GM19043 (cell line): ENCODE measurements around the gene COL11A2.

Source experiments
- ATAC-seq: cut with Tn5 transposase; IDR thresholded peaks from one replicate; pipeline ENCODE4 v1.9.1; 2021; ENCODE audit warnings: low read depth; ENCODE audit not compliant: unreplicated experiment

COL11A2 gene

DNA sequence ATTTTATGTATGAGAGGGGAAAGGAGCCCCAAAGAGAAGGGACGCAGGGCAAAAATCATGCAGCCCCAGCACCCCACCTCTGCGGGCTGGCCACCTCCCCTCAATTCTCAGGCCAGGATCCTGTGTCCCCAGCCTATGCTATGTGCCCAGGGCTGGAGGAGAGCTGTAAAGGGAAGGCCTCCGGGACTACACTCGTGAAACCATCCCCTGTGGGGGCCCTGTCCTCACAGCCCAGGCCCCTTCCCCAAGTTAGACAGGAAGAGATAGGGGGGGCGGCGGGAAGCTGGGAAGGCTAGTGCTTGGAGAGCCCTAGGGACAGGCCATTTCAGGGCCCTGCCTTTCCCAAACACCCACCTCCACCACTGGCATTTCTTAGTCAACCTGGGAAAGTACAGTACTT is 1.4 kb upstream of the COL11A2 start:
- no peak for ATAC-seq

DNA sequence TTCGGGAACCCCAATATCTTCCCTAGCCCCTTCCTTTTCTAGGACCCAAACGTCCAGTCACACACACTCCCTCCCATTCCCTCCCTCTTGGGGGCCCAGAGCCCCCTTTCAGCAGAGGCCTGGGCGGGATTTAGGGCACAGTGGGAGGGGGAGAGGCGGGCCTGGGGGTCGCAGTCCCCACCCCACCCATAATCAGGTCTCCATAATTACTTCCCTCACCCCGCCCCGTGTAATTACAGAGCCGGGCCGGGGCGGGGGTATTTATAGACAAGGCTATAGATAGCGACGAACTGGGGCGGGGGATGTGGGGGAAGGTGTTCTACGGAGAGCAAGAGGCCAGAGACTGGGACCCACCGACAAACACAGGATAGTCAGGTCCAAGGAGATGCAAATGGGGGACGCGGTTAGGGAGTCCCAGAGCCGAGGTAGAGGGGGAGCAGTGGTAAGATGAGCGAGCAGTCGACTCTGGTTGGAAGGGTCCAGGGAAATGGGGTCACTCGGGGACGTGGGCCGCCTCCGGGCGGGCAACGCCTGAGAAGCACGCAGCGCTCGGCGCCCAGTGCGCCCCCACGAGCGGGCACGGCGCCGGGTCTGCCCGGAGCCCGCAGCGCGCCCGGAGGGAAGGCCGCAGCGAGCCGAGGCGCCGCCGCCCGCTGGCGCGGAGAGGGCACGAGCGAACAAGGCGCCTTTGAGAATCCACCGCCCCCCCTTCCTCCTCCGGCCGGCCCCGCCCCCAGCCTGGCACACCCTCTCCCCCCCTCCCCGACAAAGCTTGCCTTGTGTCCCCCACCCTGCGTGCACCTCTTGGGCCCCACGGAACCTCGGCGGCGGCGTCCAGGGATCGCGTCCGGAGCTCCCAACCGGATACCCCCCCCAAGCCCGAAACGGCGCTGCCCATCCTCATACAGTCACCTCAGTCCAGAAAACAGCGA is 670 bp upstream of the COL11A2 start:
- no peak for ATAC-seq

DNA sequence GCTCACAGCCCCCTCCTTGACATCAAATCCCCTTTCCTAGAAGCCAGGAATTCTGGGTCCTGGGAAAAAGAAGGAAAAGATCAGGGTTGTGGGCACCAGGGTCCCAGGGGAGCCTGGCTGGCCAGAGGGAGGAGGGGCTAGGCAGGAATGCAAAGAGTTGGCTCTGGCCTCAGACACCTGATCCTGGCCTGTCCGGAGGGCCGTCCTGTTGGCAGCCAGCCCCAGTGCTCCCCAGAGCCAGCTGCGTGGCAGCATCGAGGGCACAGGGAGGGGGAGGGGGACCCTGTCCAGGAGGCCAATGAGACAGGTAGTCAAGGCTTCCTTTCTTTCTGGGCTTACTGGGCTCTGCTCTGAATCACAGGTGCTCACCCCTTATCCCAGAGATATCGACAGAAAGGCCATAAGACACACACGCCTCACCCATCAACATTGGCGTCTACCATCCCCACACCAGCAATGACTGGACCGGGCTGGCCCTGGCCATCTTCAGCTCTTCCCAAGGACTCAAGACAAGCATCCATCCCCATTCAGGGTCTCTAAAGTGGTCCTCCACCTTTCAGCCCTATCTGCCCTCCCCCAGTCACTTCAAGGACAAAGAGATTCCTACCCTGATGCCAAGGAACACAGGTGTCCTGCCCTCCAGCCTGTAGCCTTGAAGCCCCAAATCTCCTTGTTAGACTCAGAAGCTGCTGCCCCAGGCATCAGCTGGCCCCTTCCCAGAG is 723 bp downstream of the COL11A2 start:
- ATAC-seq, result no peak

DNA sequence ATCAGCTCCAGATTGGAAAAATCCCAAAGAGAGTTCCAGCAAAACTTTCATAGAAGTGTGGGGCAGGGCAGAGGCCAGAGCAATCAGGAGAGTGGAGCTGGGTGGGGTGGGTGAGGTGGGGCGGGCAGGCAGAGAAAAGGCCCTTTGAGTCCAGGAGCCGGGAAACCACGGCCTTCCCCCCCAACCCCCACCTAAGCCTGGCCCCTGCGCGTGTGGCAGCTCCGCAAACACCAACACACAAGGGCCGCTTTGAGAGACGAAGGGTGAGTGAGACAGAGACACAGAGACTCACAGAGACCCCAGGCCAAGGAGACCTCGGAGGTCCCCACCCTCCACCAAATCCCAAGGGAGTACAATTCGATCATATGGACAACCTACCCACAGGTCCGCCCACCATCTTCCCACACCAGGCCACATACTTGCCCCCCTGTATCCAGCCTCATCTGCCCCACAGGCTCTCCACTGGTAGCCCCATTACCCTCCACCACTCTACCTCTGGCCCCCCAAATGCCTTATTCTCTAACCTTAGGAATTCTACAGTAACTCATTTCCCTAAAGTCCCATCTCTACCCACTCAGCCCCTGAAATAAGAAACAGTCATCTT is 1.7 kb downstream of the COL11A2 start:
- no peak for ATAC-seq

DNA sequence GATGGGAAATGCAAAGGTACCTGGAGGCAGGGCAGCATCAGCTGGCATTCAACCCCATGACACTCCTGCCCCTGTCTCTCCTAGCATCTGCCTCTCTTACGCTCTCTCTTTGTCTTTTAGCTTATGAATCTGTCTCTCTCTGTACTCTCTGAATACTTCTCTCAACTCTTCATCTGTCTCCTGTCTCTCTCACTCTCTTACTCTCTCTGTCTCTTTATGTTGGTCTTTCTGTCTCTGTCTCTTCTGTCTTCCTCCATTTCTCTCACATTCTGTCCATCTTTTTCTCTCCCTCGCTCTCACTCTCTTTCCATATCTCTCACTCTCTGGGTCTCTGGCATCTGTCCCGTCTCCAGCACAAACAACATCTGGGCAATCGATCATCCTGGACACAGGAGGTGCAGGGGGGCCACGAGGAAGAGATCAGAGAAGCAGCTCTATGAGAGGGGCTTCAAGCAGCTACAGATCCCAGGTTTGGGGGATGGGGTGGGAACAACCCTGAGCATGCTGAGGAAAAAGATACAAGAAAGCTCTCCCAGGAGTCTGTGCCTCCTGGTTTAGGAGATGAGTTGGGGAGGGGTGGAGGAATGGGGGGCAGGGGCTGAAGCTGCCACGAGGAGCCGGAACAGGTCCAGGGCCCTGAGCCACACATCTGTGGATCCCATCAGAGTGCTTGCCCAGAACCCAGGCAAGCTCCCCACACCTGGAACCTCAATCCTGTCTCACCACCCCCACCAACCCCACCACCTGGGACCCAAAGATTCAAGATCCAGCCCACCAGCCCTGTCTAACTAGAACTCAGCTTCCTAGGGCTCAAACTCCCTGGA is 2.4 kb downstream of the COL11A2 start:
- no peak for ATAC-seq

DNA sequence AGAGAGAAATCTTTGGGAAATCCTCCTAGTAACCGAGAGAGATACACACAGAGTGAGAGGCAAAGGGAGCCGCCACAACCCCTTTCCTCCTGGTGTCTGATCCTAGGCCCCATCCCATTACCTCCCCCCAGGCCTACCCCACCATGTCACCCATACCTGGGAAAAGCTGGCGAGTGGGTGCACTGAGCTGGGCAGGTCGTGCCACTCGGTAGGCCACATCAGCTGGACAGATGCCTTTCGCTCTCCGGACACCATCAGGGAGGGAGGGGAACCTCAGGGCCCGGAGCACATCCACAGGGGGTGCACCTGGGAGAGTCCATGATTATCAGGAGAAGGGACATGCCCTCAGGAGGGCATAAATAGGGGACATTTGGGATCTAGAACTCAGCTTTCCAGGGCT is 3.1 kb downstream of the COL11A2 start:
- ATAC-seq, result no peak

DNA sequence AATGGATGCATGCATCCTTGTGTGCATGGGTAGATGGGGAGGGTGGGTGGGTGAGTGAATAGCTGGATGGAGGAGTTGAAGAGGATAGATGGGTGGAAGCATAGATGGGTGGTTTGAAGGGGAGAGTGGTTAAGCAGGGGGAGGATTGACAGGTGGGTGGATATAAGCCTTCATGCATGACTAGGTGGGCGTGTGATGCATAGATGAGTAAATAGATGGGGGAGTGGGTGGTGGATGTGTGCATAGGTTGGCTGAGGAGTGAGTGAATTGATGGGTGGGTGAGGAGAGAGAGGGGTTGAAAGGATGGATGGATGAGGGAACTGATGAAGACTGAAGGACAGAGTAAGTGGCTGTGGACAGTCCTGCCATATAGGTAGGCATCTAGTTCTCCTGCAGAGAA is 4.5 kb downstream of the COL11A2 start:
- no peak for ATAC-seq

DNA sequence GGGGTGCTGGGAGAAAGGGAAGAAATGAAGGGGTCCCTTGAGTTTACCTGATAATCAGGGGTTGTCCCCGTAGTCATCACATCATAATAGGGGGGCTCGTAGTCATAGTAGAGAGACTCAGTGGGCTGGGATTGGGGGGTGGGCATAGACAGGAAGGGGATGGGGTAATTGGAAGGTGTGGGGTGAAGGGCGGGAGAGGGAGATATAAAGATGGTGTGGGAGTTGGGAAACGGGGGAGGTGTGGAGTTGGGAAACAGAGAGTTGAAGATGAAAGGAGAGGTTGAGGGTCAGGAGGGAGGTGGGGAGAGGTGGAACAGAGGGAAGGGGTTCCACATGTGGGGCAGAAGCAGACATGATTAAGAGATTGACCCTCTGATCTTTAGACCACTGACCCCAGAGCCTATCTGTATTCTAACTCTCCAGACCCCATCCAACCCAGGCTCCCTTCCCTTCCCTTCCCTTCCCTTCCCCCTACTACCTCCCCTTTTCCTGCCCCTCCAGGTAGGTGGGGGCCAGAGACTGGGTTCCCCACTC is 6.5 kb downstream of the COL11A2 start:
- no peak for ATAC-seq

DNA sequence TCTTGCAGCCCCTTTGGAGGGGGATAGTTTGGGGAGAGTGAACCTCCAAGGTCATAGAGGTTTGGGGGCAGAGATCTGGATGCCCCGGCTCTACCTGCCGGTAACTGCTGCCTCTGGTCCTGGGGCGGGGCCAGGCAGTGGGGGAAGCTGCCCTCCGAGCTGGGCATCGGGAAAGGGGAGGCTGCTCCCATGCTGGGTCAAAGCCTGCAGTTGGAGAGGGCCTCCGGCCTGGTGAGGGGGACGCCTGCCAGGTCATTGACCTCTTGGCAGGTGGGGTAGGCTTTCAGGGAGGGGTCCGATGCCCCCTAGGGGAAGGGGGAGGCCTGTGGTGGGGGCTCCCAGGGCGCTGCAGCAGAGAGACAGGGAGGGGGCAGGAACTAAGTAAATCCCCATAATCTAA is 7.1 kb downstream of the COL11A2 start:
- no peak for ATAC-seq

DNA sequence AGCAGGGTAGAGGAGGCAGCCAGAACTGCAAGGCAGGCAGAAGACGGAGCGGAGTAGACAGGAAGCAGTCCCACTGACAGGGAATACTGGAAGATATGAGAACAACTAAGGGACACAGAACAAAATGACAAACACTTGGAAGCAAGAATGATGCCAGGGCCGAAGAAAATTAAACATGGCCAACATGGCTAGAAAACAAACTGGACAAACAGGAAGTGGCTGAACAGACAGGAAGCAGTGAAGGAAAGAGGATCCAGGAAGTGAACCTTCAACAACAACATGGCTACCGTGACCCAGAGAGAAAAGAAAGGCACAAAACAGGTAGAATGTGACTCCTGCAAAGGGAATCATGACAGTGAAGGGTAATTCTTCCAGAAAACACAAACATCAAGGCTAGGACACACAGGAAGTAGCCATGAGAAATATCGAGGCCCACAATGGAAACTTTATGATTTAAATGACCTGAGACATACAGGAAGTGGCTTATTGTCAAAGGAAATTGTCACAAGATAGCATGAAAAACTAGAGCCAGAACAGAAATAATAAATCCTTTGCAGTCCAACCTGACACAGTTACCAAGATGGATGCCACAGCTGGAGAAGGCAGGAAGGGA is 9.1 kb downstream of the COL11A2 start:
- no peak for ATAC-seq

DNA sequence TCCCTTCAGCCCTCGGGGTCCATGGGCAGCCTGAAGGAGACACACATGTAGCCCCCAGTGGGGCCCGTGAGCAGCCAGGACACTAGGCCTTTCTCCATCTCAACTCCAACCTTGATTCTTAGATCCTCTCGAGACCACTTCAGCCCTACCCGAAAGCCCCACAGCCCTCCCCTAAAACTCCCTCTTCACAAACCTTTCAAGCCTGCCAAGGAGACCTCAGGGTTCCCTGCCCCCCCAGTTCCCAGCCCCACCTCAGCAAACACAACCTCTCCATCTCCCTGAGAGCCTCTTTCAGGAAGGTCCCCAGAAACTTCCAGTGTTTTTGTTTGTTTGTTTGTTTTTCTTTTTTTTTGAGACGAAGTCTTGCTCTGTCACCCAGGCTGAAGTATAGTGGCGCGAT is 11.1 kb downstream of the COL11A2 start:
- no peak for ATAC-seq

DNA sequence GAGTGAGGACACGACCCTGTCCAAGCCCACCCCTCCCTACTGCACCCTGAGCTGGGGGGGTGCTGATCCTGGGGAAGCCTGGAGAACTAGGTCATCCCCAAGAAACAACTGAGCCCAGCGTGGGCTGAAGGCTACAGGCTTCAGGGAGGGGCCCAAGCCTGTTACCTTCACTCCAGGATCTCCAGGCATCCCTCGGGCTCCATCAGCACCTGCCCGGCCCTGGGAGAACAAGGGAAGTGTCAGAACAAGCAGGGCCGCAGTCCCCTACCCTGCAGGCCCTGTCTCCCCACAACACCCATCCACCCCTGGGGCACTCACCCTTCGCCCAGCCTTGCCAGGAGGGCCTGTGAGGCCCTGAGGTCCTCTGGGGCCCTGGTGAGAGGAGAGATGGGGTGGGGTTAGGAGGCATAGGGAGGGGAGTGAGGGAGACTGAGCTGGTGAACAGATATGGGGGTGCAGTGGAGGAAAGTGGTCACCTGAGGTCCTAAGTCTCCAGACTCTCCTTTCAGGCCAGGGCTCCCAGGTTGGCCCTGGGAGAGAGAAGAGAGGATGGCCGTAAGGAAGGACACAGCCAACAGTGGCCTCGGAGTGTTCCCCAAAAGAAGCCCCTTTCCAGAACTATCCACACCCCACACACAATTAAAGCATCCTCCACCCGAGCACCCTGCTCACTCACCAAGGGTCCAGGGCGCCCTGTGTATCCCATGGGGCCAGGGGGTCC is 13.4 kb downstream of the COL11A2 start:
- ATAC-seq, result no peak

DNA sequence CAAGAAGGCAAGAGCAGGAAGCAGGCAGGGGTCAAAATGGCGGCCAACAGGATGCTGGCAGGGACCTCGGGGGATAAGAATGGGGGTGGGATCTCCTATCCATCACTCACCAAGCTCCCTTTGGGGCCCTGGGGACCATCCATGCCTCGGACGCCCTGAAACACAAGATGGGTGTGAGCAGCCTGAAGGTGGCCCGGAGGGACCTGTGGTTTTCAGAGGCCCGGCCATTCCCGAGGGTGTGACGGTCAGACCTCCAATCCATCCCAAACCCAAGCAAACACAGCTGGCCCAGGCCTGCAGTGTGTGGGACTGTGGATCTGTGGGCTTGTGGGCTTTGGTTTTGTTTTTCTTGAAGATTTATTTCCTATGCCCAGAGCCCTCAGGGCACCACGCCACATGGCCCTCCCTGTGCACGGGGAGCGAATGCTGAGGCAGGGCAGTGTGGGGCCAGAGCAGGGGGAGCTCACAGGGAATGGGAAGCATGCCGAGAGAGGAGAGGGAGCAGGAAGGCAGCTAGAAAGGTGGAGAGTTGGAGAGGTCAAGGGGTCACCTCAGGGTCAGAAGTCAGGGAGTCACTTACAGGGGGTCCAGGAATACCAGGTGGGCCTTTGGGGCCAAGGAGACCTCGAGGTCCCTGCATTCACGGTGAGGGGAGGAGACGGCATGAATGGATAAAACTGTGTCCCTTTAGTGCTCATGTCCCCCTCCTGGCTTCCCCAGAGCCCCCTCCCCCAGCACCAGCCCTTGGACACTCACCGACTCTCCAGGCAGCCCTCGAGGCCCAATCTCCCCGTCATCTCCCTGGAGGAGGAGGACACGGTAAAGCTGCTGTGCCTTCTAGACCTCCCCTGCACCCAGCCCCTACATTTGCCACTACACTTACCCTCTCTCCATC is 14.5 kb downstream of the COL11A2 start:
- ATAC-seq, result no peak

DNA sequence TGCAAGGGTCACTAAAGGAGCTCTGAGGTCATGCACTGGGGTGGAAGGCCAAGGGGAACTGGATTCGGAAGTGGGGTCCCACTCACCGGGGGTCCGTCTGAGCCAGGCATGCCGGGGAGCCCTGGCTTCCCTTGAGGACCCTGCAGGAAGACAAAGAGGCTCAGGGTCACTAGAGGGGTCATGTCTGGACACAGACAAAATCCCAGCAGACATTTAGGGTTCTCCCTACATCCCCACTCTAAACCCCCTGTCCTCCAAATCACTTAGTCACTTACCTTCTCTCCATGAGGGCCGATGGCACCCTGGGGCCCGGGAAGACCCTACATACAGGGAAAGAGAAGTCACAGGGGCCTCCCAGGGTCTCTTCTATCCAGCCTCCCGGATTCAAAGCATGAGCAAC is 15.4 kb downstream of the COL11A2 start:
- no peak for ATAC-seq

DNA sequence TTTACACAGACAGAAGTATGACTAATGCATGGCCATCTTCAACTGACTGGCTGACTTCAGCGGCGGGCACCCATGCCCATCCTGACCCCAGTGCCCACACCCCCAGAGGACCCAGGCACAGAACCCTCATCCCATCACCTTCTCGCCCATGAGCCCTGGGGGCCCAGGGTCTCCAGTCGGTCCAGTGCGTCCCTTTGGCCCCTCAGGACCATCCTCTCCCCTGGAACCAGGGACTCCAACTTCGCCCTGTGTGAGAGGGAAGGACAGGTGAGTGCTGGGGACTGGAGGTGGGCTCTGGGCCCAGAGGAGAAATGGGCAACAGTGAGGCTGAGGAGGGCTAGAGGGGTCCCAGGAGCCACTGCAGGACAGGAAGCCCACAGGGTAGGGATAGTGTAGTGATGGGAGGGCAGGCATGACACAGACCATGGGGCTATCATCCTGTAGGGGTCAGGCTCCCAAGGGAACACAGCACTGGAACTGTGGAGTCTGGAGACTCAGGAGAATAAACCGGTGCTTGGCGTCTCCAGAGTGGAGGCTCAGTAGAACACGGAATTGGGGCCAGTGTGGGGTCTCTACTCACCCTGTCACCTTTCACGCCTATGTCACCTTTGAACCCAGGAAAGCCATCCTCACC is 16.7 kb downstream of the COL11A2 start:
- no peak for ATAC-seq

DNA sequence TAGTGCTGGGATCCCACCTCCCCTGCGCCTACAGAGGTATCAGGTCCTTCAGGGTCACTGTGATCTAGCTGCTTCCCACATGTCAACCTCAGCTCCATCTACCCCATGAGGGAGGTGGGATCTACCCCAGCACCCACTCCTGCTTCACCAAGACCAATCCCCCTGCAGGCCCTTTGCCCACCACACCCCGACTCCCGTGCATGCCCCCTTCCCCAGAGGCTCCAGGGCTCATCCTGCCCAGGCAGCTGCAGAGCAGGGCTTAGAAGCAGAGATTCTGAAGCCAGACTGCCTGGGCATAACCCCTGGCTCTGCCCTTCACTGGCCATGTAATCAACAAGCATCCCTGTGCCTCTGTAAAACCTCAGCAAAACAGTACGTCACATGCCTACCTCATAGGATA is 17.5 kb downstream of the COL11A2 start:
- no peak for ATAC-seq

DNA sequence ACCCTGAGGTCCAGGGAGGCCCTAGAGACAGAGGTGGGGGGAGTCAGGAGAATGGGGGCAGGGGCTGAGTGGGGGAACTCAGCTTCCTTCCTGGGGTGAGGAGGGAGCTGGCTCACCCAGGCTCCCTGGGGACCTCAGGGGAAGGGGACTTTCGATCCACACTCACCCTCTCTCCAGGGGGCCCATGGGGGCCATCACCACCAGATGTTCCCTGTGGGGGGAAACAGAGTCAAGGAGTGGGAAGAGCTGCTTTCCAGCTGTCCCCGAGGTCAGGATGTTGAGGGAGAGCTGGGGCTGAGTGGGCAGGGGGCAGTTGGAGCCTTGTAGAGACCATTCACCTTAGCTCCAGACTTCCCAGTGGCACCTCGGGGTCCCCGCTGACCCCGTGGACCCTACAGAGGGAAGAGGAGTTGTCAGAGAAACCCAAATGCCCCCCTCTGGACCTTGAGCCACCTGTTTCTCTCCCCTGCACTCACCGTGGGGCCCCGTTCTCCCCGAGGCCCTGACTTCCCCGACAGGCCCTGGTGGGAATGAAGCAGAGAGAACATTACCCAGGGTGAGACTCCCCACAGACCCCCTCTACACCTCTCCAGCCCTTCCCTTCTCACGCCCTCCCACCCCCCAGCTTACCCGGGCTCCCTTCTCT is 18.6 kb downstream of the COL11A2 start:
- ATAC-seq, result no peak
